Measurements from ENCODE around the gene MICAL3. TPM values are rescaled to one million over a fixed set of nuclear protein-coding genes. Genes with fewer than 3 reads are reported as not detected.
"Not testable (repeated sequence)": the region's sequence is repeated elsewhere in the genome, so short reads cannot be mapped to it uniquely, and the experiment has no call there.

The MICAL3 gene
- polyA plus RNA-seq, 1 of the 3 experiments (the other 2 are of a cell fraction), result 83.1 TPM

GRCh38 chr22:18053216-18053946 lies 29.0 kb upstream of the MICAL3 start:
- Histone ChIP-seq H3F3A (replicated peaks; ENCODE audit: insufficient read depth) (peaks cover 15% of the 10 kb centered on the region), H3K4me1 (ENCODE audit: control insufficient read depth in 1 of 2, insufficient read depth in 2 of 2, low read depth in 1 of 2, low read length in 1 of 2) (peaks cover 15 to 21% of the 10 kb centered on the region in 2 experiments; a peak in 3 of 4 replicates)
- WGBS (ENCODE audit: low lambda C conversion rate), result 95% methylated on average over 4 of the region's 49 CpGs
- H3K9me2 ChIP-seq; H3K36me3 ChIP-seq (replicated peaks in 1 of 2; ENCODE audit: control insufficient read depth in 1 of 2, insufficient read depth in 2 of 2, low read length in 1 of 2); H2AFZ ChIP-seq (ENCODE audit: low read depth); DNase-seq; H3K27me3 ChIP-seq (ENCODE audit: insufficient read depth); H4K20me1 ChIP-seq (ENCODE audit: insufficient read depth); H3K79me2 ChIP-seq (ENCODE audit: insufficient read depth); H3K27ac ChIP-seq (ENCODE audit: low read depth in 2 of 2, low read length in 1 of 2); POLR2A ChIA-PET; H3K9me3 ChIP-seq; H3K4me2 ChIP-seq; H3K9ac ChIP-seq; H3K4me3 ChIP-seq (ENCODE audit: low read depth in 2 of 2, low read length in 1 of 2): not testable (repeated sequence)
- CTCF ChIA-PET, result interaction anchor here (1.6 kb wide), 1 partner anchor 22 kb away, joined by 4 read pairs; no protein-coding TSS in a partner anchor

GRCh38 chr22:18051113-18051512 lies 26.8 kb upstream of the MICAL3 start:
- not testable (repeated sequence) for H2AFZ ChIP-seq (ENCODE audit: low read depth); H4K20me1 ChIP-seq (ENCODE audit: insufficient read depth); H3K4me2 ChIP-seq; H3K9me3 ChIP-seq; H3F3A ChIP-seq (replicated peaks; ENCODE audit: insufficient read depth); H3K9me2 ChIP-seq; H3K79me2 ChIP-seq (ENCODE audit: insufficient read depth); H3K4me3 ChIP-seq (ENCODE audit: low read depth in 2 of 2, low read length in 1 of 2); H3K27me3 ChIP-seq (ENCODE audit: insufficient read depth); H3K27ac ChIP-seq (ENCODE audit: low read depth in 2 of 2, low read length in 1 of 2); DNase-seq; H3K9ac ChIP-seq; H3K36me3 ChIP-seq (replicated peaks in 1 of 2; ENCODE audit: control insufficient read depth in 1 of 2, insufficient read depth in 2 of 2, low read length in 1 of 2)
- CTCF ChIA-PET, result interaction anchor here (0.6 kb wide), 2 partner anchors 27 to 493 kb away, joined by 3 to 4 read pairs; partner anchors contain the start of gene MICAL3
- peaks cover 5 to 10% of the 10 kb centered on the region in 2 experiments; a peak in 3 of 4 replicates for H3K4me1 ChIP-seq (ENCODE audit: control insufficient read depth in 1 of 2, insufficient read depth in 2 of 2, low read depth in 1 of 2, low read length in 1 of 2)
- whole genome bisulfite sequencing (ENCODE audit: low lambda C conversion rate), result 85% methylated on average over 12 of the region's 12 CpGs
- POLR2A ChIA-PET, result interaction anchor here (0.6 kb wide), 1 partner anchor 11 kb away, joined by 4 read pairs; no protein-coding TSS in a partner anchor

- Histone ChIP-seq H4K20me1 (ENCODE audit: insufficient read depth) (no peaks in the 10 kb centered on the region), H3K4me2 (no peak overlapping the region), H3K36me3 (replicated peaks in 1 of 2; ENCODE audit: control insufficient read depth in 1 of 2, insufficient read depth in 2 of 2, low read length in 1 of 2) (no peaks in the 10 kb centered on the region), H3K4me3 (ENCODE audit: low read depth in 2 of 2, low read length in 1 of 2) (no peak overlapping the region), H3K9me3 (no peaks in the 10 kb centered on the region), H3K4me1 (ENCODE audit: control insufficient read depth in 1 of 2, insufficient read depth in 2 of 2, low read depth in 1 of 2, low read length in 1 of 2) (no peaks in the 10 kb centered on the region; a peak in 1 of 4 replicates), H2AFZ (ENCODE audit: low read depth) (no peak overlapping the region), H3K27ac (ENCODE audit: low read depth in 2 of 2, low read length in 1 of 2) (no peak overlapping the region), H3K79me2 (ENCODE audit: insufficient read depth) (no peaks in the 10 kb centered on the region), H3K9me2 (no peaks in the 10 kb centered on the region), H3F3A (replicated peaks; ENCODE audit: insufficient read depth) (no peaks in the 10 kb centered on the region), H3K9ac (no peak overlapping the region), H3K27me3 (ENCODE audit: insufficient read depth) (no peaks in the 10 kb centered on the region)
- TF ChIP-seq MAX (IDR thresholded peaks at IDR 0.05; ENCODE audit: low read depth) (no peak), MEF2A (IDR thresholded peaks at IDR 0.05; ENCODE audit: borderline replicate concordance, low read depth) (no peak), FOXJ3 (CRISPR knock-in tag; IDR thresholded peaks at IDR 0.05) (no peak), RCOR1 (IDR thresholded peaks at IDR 0.05; ENCODE audit: low read length) (no peak)
- 87% methylated on average over 5 of the region's 5 CpGs for WGBS (ENCODE audit: low lambda C conversion rate)
- ChIA-PET CTCF (no interaction called here), POLR2A (no interaction called here)
- DNase-seq, result no peak
These were observed 25.7 kb upstream of the MICAL3 start for GRCh38 chr22:18050065-18050464.
